ENCODE measurements around the gene IL13. TPM values are rescaled to one million over a fixed set of nuclear protein-coding genes. Genes with fewer than 3 reads are reported as not detected.

Gene IL13
- total RNA-seq, 2 donors from 2014 or later = not detected

GRCh38 chr5:132669966-132670882 lies 12.3 kb downstream of the IL13 start:
- peaks cover 28% of the 10 kb centered on the region for H3K4me1 Mint-ChIP-seq
- H3K27ac Mint-ChIP-seq = no peak overlapping the region
- H3K4me3 ChIP-seq (ENCODE audit: low read length) = no peak overlapping the region
- no peaks in the 10 kb centered on the region for H3K36me3 Mint-ChIP-seq (ENCODE audit: low read depth)
- no peaks in the 10 kb centered on the region for H3K36me3 ChIP-seq (ENCODE audit: control insufficient read depth, insufficient read depth, low read length)
- no peaks in the 10 kb centered on the region for H3K9me3 ChIP-seq (ENCODE audit: control insufficient read depth, low read length)
- H3K4me3 Mint-ChIP-seq = no peak overlapping the region
- no peaks in the 10 kb centered on the region for H3K9me3 Mint-ChIP-seq
- DNase-seq = no peak
- TF ChIP-seq, protein P1, sequence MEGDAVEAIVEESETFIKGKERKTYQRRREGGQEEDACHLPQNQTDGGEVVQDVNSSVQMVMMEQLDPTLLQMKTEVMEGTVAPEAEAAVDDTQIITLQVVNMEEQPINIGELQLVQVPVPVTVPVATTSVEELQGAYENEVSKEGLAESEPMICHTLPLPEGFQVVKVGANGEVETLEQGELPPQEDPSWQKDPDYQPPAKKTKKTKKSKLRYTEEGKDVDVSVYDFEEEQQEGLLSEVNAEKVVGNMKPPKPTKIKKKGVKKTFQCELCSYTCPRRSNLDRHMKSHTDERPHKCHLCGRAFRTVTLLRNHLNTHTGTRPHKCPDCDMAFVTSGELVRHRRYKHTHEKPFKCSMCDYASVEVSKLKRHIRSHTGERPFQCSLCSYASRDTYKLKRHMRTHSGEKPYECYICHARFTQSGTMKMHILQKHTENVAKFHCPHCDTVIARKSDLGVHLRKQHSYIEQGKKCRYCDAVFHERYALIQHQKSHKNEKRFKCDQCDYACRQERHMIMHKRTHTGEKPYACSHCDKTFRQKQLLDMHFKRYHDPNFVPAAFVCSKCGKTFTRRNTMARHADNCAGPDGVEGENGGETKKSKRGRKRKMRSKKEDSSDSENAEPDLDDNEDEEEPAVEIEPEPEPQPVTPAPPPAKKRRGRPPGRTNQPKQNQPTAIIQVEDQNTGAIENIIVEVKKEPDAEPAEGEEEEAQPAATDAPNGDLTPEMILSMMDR (conservative IDR thresholded peaks at IDR 0.05) = no peak
- no peak overlapping the region for H3K9ac ChIP-seq (ENCODE audit: extremely low read depth, low read length, poor library complexity, severe bottlenecking)
- peaks cover 6% of the 10 kb centered on the region for H3K4me1 ChIP-seq (ENCODE audit: control insufficient read depth, insufficient read depth, low read length)
- no peaks in the 10 kb centered on the region for H3K27me3 ChIP-seq (ENCODE audit: control insufficient read depth, insufficient read depth, low read length, poor library complexity, severe bottlenecking)
- WGBS, 2 experiments (ENCODE audit: insufficient coverage in 1 of 2, insufficient read length in 1 of 2) = 83 to 87% methylated on average over 10 to 16 of the region's 16 CpGs
- no peak overlapping the region for H3K27ac ChIP-seq (ENCODE audit: low read depth, low read length)
- no peaks in the 10 kb centered on the region for H3K27me3 Mint-ChIP-seq (ENCODE audit: insufficient read depth)

DNA sequence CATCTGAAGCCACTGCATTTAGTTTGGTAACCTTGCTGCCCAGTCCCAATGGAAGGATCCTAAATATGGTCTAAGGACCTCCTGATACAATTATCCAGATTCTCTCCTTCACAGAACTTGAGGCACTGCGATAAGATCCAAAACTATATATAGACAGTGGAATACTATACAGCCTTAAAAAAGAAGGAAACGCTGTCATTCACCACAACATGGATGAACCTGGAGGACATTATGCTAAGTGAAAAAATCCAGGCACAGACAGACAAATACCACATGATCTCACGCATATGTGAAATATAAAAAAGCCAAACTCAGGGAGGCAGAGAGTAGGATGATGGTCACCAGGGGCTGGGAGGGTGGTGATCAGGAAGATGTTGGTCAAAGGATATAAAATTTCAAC lies 13.0 kb downstream of the IL13 start:
- Mint-ChIP-seq H3K27me3 (ENCODE audit: insufficient read depth) (no peaks in the 10 kb centered on the region), H3K27ac (no peak overlapping the region), H3K4me3 (no peak overlapping the region), H3K4me1 (peaks cover 27% of the 10 kb centered on the region), H3K9me3 (no peaks in the 10 kb centered on the region), H3K36me3 (ENCODE audit: low read depth) (no peaks in the 10 kb centered on the region)
- WGBS, 2 experiments (ENCODE audit: insufficient coverage in 1 of 2, insufficient read length in 1 of 2) = 97 to 100% methylated on average over 2 to 3 of the region's 3 CpGs
- TF ChIP-seq, protein P1 (conservative IDR thresholded peaks at IDR 0.05) = no peak
- Histone ChIP-seq H3K27ac (ENCODE audit: low read depth, low read length) (no peak overlapping the region), H3K9ac (ENCODE audit: extremely low read depth, low read length, poor library complexity, severe bottlenecking) (no peak overlapping the region), H3K4me1 (ENCODE audit: control insufficient read depth, insufficient read depth, low read length) (peaks cover 6% of the 10 kb centered on the region), H3K27me3 (ENCODE audit: control insufficient read depth, insufficient read depth, low read length, poor library complexity, severe bottlenecking) (no peaks in the 10 kb centered on the region), H3K9me3 (ENCODE audit: control insufficient read depth, low read length) (no peaks in the 10 kb centered on the region), H3K36me3 (ENCODE audit: control insufficient read depth, insufficient read depth, low read length) (no peaks in the 10 kb centered on the region), H3K4me3 (ENCODE audit: low read length) (no peak overlapping the region)
- no peak for DNase-seq

DNA sequence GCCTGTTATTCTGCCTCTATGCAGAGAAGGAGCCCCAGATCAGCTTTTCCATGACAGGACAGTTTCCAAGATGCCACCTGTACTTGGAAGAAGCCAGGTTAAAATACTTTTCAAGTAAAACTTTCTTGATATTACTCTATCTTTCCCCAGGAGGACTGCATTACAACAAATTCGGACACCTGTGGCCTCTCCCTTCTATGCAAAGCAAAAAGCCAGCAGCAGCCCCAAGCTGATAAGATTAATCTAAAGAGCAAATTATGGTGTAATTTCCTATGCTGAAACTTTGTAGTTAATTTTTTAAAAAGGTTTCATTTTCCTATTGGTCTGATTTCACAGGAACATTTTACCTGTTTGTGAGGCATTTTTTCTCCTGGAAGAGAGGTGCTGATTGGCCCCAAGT lies 15.5 kb downstream of the IL13 start:
- Mint-ChIP-seq H3K27me3 (ENCODE audit: insufficient read depth) (no peaks in the 10 kb centered on the region), H3K4me3 (no peak overlapping the region), H3K36me3 (ENCODE audit: low read depth) (no peaks in the 10 kb centered on the region), H3K27ac (no peak overlapping the region), H3K9me3 (no peaks in the 10 kb centered on the region), H3K4me1 (peaks cover 22% of the 10 kb centered on the region)
- H3K4me3 ChIP-seq (ENCODE audit: low read length) = no peak overlapping the region
- no peaks in the 10 kb centered on the region for H3K36me3 ChIP-seq (ENCODE audit: control insufficient read depth, insufficient read depth, low read length)
- TF ChIP-seq, protein P1 (conservative IDR thresholded peaks at IDR 0.05) = no peak
- WGBS, 2 experiments (ENCODE audit: insufficient coverage in 1 of 2, insufficient read length in 1 of 2) = 100% methylated on average over 1 of the region's 1 CpG; no CpG with 5 or more reads in 1 of the 2 experiments
- no peak overlapping the region for H3K9ac ChIP-seq (ENCODE audit: extremely low read depth, low read length, poor library complexity, severe bottlenecking)
- H3K27me3 ChIP-seq (ENCODE audit: control insufficient read depth, insufficient read depth, low read length, poor library complexity, severe bottlenecking) = no peaks in the 10 kb centered on the region
- H3K4me1 ChIP-seq (ENCODE audit: control insufficient read depth, insufficient read depth, low read length) = peaks cover 6% of the 10 kb centered on the region
- peak; percentile 40 for DNase-seq
- H3K27ac ChIP-seq (ENCODE audit: low read depth, low read length) = no peak overlapping the region
- no peaks in the 10 kb centered on the region for H3K9me3 ChIP-seq (ENCODE audit: control insufficient read depth, low read length)
